SU-DHL-6 (cell line): ENCODE results near the gene SRGAP3.

ENCODE experiments used
- H2AFZ ChIP-seq: fragments of 200-600 bp; sonication (generic); 2 replicates; pipeline ENCODE4 v1.6.1; 2014; ENCODE audit warnings: low read depth, mild to moderate bottlenecking, moderate library complexity, mixed read lengths, antibody characterized with exemption, low read length; ENCODE audit not compliant: severe bottlenecking
- H3F3A ChIP-seq: fragments of 200-600 bp; shearing (Covaris generic); 2 replicates; pipeline ENCODE4 v1.6.0; 2016; ENCODE audit warnings: antibody characterized with exemption, mild to moderate bottlenecking; ENCODE audit not compliant: insufficient read depth
- H3K27ac ChIP-seq: fragments of 200-600 bp; sonication (generic); 2 replicates; pipeline ENCODE4 v1.5.1; 2016; ENCODE audit warnings: low read depth, mild to moderate bottlenecking, low read length, moderate library complexity, mixed read lengths
- H3K27me3 ChIP-seq: fragments of 200-600 bp; sonication (generic), shearing (Covaris generic); 2 replicates; pipeline ENCODE4 v1.6.0; 2014; ENCODE audit warnings: mild to moderate bottlenecking, low read length
- H3K36me3 ChIP-seq: fragments of 200-600 bp; sonication (generic); 2 replicates; pipeline ENCODE4 v1.6.1; 2014; ENCODE audit warnings: mild to moderate bottlenecking, low read length, mixed read lengths
- H3K4me2 ChIP-seq: fragments of 300-600, 200-600 bp; shearing (Covaris generic), sonication (generic); 2 replicates; pipeline ENCODE4 v1.6.0; 2014; ENCODE audit warnings: low read length, low read depth, mild to moderate bottlenecking; ENCODE audit not compliant: poor library complexity, severe bottlenecking
- H3K4me3 ChIP-seq: fragments of 200-600 bp; sonication (generic); 2 replicates; pipeline ENCODE4 v1.5.1; 2014; ENCODE audit warnings: antibody characterized with exemption, low read length, mild to moderate bottlenecking, mixed read lengths; ENCODE audit not compliant: insufficient read depth, poor library complexity, severe bottlenecking
- H3K79me2 ChIP-seq: fragments of 200-600 bp; sonication (generic); 2 replicates; pipeline ENCODE4 v1.6.1; 2014; ENCODE audit warnings: mild to moderate bottlenecking, low read length, moderate library complexity; ENCODE audit not compliant: insufficient read depth
- H3K9ac ChIP-seq: fragments of 200-600 bp; sonication (generic); 2 replicates; pipeline ENCODE4 v1.7.0; 2014; ENCODE audit warnings: mild to moderate bottlenecking, low read length
- H3K9me2 ChIP-seq: fragments of 200-600 bp; sonication (generic); replicated peaks from 2 replicates; pipeline ENCODE4 v1.6.1; 2014; ENCODE audit warnings: low read length; ENCODE audit not compliant: insufficient read depth
- H3K9me3 ChIP-seq: fragments of 200-600 bp; sonication (generic); 2 replicates; pipeline ENCODE4 v1.6.1; 2014; ENCODE audit warnings: low read length, mixed read lengths; ENCODE audit not compliant: insufficient read depth
- H4K20me1 ChIP-seq: fragments of 200-600 bp; sonication (generic); 2 replicates; pipeline ENCODE4 v1.6.1; 2014; ENCODE audit warnings: low read depth, mild to moderate bottlenecking, antibody characterized with exemption, low read length, moderate library complexity, mixed read lengths
- EZH2phosphoT487 ChIP-seq: fragments of 200-600 bp; sonication (generic), shearing (Covaris generic); conservative IDR thresholded peaks from 2 replicates; pipeline ENCODE4 v1.6.1; 2018; ENCODE audit warnings: mild to moderate bottlenecking, antibody characterized with exemption, low read length, moderate library complexity, mixed read lengths
- TF ChIP-seq, protein P1 (sequence below): fragments of 200-600 bp; sonication (generic); IDR thresholded peaks from one replicate; pipeline ENCODE4 v1.5.1; 2017; ENCODE audit warnings: antibody characterized with exemption, mild to moderate bottlenecking, low read length, moderate library complexity; ENCODE audit not compliant: insufficient read depth, poor library complexity, severe bottlenecking

Gene SRGAP3

DNA sequence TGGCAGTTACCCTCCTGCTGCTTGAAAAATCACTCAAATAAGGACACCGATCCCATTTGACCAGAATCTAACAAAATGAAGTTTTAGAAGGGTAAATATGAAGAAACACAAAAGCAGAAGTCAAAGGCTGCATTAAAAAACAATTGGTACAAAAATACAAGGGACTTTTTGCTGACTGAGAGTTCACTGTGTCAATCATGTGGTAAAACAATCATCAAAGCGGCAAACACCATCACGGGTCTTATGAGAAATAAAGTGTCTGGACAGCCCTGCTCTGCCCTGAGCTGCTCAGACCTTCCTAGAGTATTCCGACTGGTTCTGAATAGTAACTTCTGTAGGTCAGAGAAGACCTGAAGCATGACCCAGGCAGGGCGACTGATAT lies 148.9 kb downstream of the SRGAP3 start:
- no peak overlapping the region for H3K27ac ChIP-seq
- H3K9ac ChIP-seq: no peak overlapping the region
- H3F3A ChIP-seq: no peaks in the 10 kb centered on the region
- no peak overlapping the region for H2AFZ ChIP-seq
- H3K79me2 ChIP-seq: no peaks in the 10 kb centered on the region
- H3K9me2 ChIP-seq: no peaks in the 10 kb centered on the region
- no peaks in the 10 kb centered on the region for H3K27me3 ChIP-seq
- no peaks in the 10 kb centered on the region for H4K20me1 ChIP-seq
- no peak overlapping the region for H3K4me3 ChIP-seq
- TF ChIP-seq EZH2phosphoT487: no peak
- TF ChIP-seq, protein P1, sequence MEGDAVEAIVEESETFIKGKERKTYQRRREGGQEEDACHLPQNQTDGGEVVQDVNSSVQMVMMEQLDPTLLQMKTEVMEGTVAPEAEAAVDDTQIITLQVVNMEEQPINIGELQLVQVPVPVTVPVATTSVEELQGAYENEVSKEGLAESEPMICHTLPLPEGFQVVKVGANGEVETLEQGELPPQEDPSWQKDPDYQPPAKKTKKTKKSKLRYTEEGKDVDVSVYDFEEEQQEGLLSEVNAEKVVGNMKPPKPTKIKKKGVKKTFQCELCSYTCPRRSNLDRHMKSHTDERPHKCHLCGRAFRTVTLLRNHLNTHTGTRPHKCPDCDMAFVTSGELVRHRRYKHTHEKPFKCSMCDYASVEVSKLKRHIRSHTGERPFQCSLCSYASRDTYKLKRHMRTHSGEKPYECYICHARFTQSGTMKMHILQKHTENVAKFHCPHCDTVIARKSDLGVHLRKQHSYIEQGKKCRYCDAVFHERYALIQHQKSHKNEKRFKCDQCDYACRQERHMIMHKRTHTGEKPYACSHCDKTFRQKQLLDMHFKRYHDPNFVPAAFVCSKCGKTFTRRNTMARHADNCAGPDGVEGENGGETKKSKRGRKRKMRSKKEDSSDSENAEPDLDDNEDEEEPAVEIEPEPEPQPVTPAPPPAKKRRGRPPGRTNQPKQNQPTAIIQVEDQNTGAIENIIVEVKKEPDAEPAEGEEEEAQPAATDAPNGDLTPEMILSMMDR: no peak
- no peaks in the 10 kb centered on the region for H3K9me3 ChIP-seq
- H3K4me2 ChIP-seq: no peak overlapping the region
- no peaks in the 10 kb centered on the region for H3K36me3 ChIP-seq

DNA sequence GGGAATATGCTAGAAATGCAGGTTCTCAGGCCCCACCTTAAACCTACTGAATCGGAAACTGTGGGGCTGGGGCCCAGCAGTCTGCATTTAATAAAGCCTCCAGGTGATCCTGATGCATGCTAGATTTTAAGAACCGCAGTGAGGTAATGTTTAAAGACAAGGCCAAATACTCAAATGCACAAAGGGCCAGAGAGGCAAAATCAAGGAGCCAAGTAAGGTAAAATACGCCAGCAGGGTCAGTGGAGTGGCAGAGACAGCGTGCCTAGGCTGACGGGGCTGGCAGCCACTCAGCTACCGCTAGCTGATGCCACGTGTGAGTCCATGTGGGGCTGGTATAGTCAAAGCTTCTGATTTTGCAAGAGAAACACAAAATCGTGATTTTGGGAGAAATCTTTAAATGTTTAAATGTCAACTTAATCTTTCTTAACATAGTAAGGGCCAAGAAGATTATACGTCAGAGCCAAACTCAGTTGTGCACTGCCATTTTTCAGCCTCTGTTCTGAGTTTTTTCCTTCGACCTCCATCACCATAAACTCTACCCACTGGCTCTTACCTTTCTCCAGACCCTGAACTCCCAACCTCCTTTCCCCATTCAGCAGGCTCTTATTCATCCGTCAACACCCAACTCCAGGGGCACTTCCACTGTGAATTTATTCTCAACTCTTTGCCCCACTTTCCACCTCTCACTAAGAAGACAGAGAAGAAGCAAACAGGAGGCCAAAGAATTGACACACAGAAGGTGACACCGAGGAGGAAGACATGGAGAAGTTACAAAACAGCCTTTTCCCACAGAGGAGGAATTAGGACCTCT lies 149.5 kb downstream of the SRGAP3 start:
- Histone ChIP-seq H3K36me3 (no peaks in the 10 kb centered on the region), H3K4me3 (no peak overlapping the region), H2AFZ (no peak overlapping the region), H3F3A (no peaks in the 10 kb centered on the region), H3K27me3 (no peaks in the 10 kb centered on the region), H3K27ac (no peak overlapping the region), H3K4me2 (no peak overlapping the region), H4K20me1 (no peaks in the 10 kb centered on the region), H3K9ac (no peak overlapping the region), H3K9me2 (no peaks in the 10 kb centered on the region), H3K79me2 (no peaks in the 10 kb centered on the region), H3K9me3 (no peaks in the 10 kb centered on the region)
- TF ChIP-seq EZH2phosphoT487: no peak
- TF ChIP-seq, protein P1: no peak

DNA sequence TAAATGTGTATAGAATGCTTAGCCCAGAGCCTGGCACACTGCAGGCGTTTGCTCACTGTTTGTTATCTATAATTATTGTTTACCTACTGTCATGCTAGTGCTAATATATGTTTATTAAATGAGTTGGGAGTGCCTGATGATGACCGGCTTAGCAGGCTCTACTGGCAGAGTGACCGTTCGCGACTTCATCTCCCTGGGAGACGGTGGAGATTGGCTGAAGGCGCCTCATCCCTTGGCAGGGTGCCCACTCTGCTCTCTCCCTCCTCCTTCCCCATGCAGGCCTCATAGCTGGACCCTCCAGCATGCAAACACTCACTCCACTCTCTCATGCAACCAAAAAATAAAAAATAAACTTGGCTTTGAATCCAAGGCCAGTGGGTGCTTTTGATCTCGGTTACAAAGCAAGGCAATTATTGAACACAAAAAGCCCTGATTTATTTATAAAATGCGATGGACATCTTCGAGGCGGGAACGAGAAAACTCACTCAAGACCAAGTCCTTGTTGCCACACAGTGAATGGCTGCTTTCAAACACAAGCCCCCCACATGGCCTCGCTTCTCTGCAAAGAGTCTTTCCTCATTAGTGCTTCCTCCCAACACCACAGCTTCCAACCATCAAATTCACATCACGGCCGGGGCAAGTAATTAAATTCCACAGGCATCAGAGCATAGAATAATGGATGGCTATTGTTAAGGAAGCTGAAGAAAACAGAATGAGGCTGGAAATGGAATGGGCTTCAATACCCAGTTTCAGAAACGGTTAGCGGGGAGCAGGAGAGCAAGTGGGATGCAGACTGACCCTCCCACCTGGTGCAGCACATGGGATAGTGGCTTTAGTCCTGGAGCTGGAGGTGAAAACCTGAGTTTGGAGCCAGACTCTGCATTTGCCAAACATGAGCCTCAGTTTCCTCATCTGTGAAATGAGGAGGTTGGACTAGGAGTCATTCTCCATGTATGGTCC lies 150.4 kb downstream of the SRGAP3 start:
- Histone ChIP-seq H3K36me3 (no peaks in the 10 kb centered on the region), H3F3A (no peaks in the 10 kb centered on the region), H3K4me3 (no peak overlapping the region), H3K4me2 (no peak overlapping the region), H2AFZ (no peak overlapping the region), H4K20me1 (no peaks in the 10 kb centered on the region), H3K27ac (no peak overlapping the region), H3K27me3 (no peaks in the 10 kb centered on the region), H3K9ac (no peak overlapping the region), H3K9me3 (no peaks in the 10 kb centered on the region), H3K9me2 (no peaks in the 10 kb centered on the region), H3K79me2 (no peaks in the 10 kb centered on the region)
- TF ChIP-seq, protein P1: no peak
- TF ChIP-seq EZH2phosphoT487: no peak
